ENCODE measurements around the gene OPHN1.
"Not testable (repeated sequence)": the region's sequence is repeated elsewhere in the genome, so short reads cannot be mapped to it uniquely, and the experiment has no call there.

The OPHN1 gene

DNA sequence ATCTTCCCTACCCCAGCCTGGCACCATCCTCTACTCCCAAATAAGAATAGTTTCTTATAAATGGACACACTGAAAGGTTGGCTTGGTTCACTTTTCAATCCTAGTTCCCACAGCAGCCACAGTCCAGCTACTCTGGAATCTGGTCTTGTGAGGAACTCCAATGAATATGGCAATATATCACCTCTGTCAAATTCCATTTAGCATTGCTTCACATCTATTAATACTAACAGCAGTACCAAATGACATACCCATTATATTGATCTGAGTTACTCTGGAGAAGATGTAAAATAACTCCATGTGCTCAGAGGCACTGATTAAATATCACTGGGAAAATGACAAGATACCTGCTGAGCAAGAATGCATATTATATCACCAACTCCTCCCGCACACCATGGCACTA is 8.6 kb downstream of the OPHN1 start:
- DNase-seq (ENCODE audit: low read depth in 2 of 2): no peak

DNA sequence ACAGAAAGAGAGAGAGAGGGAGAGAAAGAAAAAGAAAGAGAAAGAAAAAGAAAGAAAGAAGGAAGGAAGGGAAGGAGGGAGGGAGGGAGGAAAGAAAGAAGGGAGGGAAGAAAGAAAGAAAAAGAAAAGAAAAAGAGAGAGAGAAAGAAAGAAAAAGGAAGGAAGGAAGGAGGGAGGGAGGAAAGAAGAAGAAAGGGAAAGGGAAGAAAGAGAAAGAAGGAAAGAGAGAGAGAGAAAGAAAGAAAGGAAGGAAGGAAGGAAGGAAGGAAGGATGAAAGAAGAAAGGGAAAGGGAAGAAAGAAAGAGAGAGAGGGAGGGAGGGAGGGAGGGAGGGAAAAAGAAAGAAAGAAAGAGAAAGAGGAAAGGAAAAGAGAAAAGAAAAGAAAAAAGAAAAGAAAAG is 10.8 kb downstream of the OPHN1 start:
- DNase-seq (ENCODE audit: low read depth in 2 of 2): no peak

DNA sequence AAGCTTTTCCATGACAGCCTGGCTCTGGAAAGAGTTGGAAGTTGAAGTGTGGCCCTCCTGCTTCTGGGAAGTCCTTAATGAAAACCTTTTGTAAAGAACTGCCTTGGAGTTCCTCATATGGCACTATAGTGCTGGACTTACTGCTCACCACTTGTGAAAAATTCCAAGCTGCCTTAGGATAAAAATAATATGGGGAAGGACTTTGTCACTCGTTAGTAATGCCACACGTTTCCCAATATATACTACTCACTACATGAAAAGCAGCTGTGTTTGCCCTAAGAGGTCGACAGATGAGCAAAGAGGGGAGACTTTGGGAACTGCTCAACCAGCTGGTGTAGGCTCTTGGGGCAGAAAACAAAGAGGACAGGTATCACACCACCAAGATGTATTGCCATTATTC is 11.7 kb downstream of the OPHN1 start:
- no peak for DNase-seq (ENCODE audit: low read depth in 2 of 2)

DNA sequence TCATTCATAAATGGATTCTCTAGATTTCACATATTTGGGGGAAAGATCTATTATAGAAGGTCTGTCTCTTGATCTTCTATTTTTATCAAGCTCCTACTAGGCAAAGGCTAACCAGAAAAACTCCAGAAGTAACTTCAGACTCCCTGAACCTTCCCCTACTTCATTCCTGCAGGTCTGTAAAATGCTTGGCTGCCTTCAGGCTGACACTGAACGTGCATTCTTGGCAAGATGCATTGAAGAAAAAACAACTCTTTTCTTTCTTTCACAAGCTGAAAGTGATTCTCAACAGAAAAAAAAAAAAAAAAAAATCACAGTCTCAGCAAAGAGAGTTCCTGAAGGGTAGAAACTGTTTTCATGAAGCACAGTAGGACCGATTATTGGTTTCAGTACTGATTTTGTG is 12.7 kb downstream of the OPHN1 start:
- no peak for DNase-seq (ENCODE audit: low read depth in 2 of 2)

DNA sequence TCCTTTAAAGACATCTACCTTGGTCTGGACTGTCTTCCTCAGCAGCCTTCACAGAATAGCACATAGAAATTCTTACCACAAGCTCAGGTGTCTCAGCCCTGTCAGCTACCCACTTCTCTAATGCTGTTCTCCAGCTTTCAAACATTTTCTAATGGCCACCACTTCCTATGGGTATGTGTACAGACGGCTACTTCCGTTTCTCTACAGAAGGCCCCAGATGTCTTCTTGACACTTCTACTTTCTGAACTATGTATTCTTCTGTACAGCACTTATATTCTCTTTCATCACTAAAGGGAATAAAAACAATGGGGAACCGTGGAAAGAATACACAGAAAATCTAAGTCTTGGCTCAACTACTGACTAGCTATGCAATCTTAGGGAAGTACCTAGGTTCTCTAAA is 13.3 kb downstream of the OPHN1 start:
- no peak for DNase-seq (ENCODE audit: low read depth in 2 of 2)

DNA sequence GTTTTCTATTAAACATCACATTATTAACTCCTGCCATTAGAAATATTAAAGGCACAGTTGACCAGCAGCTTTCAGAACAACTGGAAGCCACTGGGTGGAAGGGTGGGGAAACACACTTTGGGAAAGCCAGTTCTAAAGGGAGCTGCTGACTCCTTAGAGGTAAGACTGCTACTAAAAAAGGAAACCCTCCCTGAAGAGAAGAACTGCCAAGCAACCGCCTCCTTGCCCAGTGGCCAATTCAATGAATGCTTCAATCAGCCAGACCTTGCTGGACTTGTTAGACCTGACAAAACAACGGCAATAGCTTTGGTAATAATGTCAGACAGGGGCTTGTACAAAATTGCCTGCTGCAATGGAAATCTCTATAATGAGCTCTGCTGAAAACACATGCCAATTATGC is 15.6 kb downstream of the OPHN1 start:
- no peak for DNase-seq (ENCODE audit: low read depth in 2 of 2)

DNA sequence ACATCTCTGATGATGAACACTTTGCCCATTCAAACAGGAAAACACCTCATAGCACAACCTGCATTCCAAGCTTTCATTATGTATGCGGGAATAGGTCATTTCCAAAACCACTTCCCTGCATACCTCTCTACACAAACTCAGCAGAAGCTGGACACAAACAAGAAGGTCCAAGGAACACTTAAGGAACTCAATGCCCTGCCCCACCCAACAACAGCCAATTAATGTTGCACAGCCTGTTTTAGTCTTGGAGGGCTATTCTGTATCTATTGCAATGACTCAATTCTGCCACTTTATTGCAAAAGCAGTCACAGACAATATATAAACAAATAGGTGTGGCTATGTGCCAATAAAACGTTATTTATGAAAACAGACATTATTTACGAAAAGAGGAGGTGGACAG is 16.7 kb downstream of the OPHN1 start:
- no peak for DNase-seq (ENCODE audit: low read depth in 2 of 2)

DNA sequence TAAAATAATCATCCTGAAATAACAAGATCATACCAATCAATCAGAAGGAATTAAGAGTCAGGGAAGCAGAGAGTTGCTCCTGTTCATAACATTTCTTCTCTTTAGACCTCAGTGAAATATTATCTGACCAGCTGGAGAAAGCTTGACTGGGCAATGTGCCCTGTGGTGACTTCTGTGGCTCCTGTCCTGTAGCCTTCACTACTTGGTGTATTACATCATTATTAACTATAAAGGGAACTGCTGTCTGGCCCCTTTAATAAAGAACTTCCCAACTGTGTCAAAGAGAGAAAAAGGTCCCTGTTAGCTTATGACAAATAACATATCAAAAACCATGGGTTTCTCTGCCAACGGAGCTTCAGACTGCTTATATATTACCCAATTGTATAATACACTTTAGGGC is 18.0 kb downstream of the OPHN1 start:
- no peak for DNase-seq (ENCODE audit: low read depth in 2 of 2)

DNA sequence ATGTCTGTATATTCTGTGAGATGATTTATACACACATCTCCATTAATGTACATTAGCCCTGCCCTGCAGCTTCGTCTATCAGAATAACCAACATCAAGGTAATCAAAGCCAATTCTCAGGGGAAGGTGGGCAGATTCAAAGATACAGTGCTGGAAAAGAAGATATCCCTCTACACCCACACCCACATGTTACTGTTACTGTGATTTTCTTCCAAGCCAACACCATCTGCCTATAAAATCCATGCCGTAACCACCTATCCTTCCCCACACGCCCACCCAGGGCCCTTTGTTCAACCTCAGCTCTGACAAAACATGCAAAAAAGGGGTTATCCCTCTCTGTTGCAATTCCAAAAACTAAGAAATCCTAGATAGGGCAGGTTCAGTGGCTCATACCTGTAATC is 20.0 kb downstream of the OPHN1 start:
- no peak for DNase-seq (ENCODE audit: low read depth in 2 of 2)

DNA sequence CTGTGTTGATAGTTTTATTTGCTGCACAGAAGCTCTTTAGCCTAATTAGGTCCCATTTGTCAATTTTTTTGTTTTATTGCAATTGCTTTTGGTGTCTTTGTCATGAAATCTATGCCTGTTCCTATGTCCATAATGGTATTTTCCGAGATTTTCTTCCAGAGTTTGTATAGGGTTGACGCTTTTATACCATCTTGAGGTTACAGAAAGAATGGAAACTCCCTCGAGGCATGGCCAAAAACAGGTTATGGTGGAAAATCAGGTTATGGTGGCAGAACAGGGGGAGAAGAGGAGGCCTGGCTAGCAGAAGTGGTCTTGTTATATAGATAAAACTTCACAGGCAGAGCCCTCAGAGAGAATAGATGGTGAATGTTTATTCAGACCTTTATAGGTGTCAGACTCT is 21.6 kb downstream of the OPHN1 start:
- DNase-seq (ENCODE audit: low read depth in 2 of 2): no peak

DNA sequence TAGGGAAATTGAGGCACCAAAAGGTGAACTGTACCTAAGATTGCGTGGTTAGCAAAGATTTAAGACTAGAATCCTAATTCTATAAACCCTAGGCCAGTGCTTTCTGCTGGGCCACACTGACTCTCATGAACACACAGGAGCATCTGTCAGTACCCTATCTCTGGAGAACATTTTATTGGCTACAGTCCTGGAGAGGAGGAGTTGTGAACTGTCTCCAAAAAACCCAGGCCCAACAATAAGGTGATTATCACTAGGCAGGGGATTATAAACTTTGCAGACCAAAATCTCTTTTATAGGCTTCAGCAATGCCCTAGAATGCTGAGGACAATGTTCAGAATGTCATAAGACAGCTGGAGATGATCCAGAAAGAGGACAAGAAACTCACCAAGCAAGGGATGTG is 24.1 kb downstream of the OPHN1 start:
- no peak for DNase-seq (ENCODE audit: low read depth in 2 of 2)

DNA sequence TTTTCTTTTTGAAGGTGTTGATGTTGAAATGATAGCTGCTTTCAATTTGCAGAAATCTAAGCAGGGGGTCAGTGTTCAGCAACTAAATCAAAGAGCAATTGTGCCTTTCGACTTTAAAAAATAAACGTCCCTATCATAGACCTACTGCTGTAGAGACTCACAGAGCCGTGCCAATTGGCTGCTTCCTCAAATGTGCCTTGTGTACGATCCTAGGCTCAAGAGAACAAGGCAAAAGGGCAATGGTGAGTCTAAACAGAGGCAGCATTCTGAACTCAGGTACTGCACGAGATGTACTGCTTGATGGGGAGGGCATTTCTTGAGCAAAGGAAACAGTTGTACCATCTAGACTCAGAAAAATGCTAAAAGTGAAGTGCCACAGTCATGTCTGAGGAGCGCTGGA is 29.8 kb downstream of the OPHN1 start:
- DNase-seq (ENCODE audit: low read depth in 2 of 2): no peak

DNA sequence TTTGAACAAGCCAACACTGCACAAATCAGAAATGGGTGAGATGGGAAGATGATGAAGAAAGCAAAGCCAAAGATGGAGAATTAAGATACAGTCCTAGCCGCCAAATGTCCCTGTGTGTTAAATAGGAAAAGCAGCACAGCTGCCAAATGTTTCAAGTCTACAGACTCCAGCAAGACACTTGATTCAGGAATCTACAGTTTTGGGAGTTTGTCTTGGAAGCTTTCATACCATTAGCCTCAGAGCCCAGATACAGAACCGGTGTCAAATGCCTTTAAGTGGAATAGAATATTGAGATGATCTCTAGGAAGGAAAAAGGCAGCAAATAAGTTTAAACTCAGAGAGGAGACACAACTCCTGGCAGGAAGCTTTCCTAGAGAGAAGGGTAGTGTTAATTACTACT is 30.3 kb downstream of the OPHN1 start:
- DNase-seq (ENCODE audit: low read depth in 2 of 2): no peak

DNA sequence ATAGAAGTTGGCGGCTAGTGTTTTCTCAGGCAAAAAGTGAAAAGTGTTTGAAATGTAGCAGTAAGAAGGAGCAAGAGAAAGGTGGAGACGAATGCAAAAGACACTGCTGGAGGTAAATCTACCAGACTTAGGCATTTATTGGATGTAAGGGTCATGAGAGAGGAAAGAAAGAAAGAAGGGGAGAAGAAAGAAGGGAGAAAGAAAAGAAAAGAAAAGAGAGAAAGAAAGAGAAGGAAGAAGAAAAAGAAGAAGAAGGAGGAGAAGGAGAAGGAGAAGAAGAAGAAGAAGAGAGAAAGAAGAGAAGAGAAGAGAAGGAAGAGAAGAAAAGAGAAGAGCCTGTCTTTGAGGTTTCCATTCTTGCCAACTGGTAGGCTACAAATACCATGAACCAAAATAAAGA is 31.2 kb downstream of the OPHN1 start:
- no peak for DNase-seq (ENCODE audit: low read depth in 2 of 2)

DNA sequence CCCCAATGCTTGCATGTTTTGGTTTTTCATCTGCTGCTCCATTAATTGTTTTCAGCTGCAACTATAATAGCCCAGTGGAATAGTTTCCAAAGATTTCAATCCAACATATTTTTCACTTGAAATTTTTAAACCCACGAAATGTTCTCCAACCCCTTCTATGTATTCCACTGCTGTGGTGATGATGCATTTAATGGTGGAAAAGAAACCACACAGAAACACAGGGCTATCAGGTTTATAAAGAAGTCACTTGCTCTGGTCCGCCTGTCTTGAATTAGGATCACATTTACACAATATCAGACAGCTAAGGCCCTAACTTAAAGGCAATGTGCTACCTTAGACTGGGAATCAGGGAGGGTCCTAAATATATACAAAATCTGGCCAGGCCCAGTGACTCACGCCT is 35.0 kb downstream of the OPHN1 start:
- peak; percentile 45 to 52 for DNase-seq (ENCODE audit: low read depth in 2 of 2)

DNA sequence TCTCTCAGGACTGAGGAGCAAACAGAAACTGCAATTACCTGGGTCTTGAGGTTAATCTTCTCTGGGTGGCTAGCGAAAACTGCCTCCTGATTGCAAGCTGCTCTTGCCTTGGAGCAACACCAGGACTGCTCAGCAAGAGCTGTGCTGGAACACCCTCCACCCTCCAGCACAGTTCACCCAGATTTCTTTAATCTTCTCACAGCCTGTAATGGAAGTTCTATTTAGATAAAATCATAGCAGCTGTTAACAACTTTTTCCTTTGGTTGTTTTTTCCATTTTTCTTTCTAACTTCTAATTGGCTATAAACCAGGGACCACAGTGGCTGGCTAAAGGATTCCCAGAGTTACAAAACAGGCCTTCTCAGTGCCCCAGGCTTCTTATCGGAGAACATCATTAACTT is 36.3 kb downstream of the OPHN1 start:
- DNase-seq (ENCODE audit: low read depth in 2 of 2): no peak

DNA sequence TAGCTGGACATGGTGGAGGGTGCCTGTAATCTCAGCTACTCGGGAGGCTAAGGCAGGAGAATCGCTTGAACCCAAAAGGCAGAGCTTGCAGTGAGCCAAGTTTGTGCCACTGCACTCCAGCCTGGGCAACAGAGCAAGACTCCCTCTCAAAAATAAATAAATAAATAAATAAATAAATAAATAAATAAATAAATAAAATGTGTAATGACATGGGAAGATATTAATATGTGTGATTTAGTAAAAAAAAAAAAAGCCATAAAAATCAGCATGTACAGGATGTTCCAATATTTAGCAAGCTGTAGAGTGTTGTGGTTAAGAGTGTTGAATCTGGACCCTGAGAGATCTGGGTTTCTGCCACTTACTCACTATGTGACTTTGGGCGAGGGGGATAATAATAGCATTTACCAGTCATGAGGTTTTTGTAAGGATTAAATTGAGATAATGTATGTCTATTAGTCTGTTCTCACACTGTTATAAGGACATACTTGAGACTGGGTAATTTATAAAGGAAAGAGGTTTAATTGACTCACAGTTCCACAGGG is 43.8 kb downstream of the OPHN1 start:
- DNase-seq (ENCODE audit: low read depth in 2 of 2): not testable (repeated sequence)

DNA sequence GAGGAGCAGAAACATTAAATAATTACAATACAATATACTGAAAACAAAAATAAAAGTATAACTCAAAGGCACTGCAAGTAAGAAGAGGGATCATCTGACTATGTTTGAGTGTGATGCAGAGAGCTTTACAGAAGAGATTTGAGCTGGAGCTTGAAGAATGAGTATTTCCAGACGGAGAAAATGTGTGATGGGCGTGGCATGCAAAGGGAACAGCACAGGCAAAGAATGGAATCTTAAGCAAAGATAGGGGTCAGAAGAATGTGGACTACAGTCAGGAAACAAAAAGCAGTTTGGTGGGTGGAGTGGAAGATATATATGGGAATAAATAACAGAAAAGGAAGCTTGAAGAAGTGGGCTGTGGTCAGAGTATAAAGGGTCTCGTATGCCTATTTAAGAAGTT is 45.5 kb downstream of the OPHN1 start:
- no peak for DNase-seq (ENCODE audit: low read depth in 2 of 2)

DNA sequence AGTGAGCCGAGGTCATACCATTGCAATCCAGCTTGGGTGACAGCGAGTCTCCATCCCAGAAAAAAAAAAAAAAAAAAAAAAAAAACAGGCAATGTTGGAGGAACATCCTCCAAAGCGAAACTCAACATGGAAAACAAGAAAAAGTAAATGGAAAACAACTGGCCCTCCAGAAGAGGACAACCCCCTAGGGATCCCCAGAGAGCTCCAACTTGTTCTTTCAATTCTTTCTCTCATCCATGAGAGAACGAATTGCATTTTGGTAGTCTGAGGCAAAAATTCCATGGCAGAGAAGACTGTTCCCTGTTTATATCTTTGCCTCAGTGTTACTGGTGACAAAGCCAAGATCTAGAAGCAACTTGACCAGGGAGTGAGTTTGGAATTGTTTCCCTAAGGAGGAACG is 49.8 kb downstream of the OPHN1 start:
- DNase-seq (ENCODE audit: low read depth in 2 of 2): no peak

DNA sequence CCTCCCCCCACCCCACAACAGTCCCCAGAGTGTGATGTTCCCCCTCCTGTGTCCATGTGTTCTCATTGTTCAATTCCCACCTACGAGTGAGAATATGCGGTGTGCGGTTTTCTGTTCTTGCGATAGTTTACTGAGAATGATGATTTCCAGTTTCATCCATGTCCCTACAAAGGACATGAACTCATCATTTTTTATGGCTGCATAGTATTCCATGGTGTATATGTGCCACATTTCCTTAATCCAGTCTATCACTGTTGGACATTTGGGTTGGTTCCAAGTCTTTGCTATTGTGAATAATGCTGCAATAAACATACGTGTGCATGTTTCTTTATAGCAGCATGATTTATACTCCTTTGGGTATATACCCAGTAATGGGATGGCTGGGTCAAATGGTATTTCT is 55.7 kb downstream of the OPHN1 start:
- DNase-seq (ENCODE audit: low read depth in 2 of 2): not testable (repeated sequence)

DNA sequence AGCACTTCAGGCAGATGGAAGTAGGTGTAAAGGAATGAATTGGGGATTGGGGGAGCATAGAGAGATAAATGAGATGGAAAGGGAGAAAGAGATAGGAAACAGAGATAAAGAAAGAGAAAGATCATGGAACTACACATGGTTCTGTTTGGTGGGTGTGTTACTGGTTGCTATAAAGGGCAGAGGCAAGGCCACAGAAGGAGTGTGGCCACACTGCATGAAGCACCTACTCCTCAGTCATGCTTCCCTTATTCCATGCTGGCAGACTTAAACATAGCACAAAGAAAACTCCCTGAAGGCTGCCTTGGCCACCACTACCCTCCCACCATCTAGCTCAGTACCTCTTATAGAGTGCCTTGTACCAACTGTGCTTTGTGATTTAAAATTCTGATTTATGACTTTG is 56.9 kb downstream of the OPHN1 start:
- no peak for DNase-seq (ENCODE audit: low read depth in 2 of 2)

DNA sequence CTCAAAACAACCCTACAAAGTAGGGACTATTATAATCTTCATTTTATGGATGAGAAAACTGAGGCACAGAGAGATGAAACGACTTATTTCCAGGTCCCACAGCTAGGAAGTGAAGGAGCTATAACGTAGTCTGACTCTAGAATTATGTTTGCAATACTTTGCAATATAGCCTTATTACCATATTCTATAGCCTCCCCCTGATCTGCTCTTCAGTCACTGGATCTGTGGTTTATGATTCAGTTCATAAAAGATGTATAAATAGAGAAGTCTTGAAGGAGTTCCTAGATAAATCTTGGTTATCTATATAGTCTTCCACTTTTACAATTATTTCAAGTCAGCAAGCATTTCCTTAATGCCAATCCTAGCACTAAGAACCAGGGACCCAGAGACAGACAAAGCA is 57.5 kb downstream of the OPHN1 start:
- DNase-seq (ENCODE audit: low read depth in 2 of 2): no peak

DNA sequence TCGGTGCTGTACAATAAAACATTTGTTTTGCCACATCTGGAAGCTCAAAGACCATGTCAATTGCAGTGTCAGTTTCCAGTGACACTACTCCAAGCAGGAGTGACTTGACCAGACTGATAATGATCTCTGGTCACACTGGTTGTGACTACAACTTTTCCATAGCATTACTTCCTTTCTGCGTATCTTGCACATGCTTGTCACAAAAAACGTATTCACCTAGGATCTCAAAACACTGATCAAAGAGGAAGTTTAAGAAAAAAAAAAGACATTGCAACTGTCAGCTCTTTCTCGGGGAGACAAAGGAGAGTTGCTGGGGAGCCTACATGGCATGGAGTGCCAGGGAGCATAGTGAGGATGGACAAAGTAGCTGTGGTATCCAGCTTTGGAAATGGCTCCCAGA is 60.6 kb downstream of the OPHN1 start:
- DNase-seq (ENCODE audit: low read depth in 2 of 2): no peak

DNA sequence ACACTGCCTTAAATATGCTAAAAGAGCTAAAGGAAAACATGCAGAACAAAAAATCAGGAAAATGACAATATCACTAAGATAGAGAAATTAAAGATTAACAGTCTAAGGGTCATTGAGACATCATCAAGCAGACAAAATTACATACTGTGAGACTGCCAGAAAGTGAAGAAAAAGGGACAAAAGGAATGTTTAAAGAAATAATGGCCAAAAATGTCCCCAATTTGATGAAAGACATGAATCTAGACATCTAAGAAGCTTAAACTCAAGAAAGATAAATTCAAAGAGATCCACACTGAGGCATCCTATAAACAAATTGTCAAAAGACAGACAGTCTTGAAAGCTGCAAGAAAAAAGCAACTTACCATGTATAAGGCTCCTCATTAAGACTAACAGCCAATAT is 63.7 kb downstream of the OPHN1 start:
- DNase-seq (ENCODE audit: low read depth in 2 of 2): no peak

DNA sequence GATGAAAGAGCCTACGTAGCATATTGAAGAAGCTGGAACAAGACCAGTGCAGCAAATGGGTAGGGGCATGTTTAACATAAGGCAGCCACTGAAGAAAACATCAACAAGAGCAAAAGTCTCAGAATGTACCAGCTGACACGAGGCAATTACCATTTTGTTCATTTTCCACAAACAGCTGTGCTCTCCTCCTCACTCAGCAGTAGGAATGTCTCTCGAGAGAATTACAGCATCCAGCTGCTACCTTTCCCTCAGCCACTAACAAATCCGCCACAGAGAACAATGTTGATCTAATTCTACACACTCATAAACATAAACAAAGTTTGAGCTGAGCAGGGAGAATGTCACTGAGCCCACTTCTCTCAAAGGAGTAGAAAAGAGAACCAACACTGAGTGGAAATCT is 68.0 kb downstream of the OPHN1 start:
- DNase-seq (ENCODE audit: low read depth in 2 of 2): no peak

Measured in fibroblast of skin of left biceps (primary cell).